Breast epithelium (tissue), 3 donors: Measurements from ENCODE around the gene ASB6.

Experiments
- POLR2A ChIP-seq: fragments of 450-650 bp; IDR thresholded peaks from one replicate; pipeline ENCODE4 v1.6.1; 2016; ENCODE audit warnings: antibody characterized with exemption, mild to moderate bottlenecking, moderate library complexity
- TF ChIP-seq, protein P1 (sequence below), 3 donors: fragments of 450-650 bp; IDR thresholded peaks; one replicate each; pipeline ENCODE4 v1.5.1; 2016 to 2017; ENCODE audit warnings: antibody characterized with exemption in 3 of 3, mild to moderate bottlenecking in 3 of 3, moderate library complexity in 3 of 3

DNA sequence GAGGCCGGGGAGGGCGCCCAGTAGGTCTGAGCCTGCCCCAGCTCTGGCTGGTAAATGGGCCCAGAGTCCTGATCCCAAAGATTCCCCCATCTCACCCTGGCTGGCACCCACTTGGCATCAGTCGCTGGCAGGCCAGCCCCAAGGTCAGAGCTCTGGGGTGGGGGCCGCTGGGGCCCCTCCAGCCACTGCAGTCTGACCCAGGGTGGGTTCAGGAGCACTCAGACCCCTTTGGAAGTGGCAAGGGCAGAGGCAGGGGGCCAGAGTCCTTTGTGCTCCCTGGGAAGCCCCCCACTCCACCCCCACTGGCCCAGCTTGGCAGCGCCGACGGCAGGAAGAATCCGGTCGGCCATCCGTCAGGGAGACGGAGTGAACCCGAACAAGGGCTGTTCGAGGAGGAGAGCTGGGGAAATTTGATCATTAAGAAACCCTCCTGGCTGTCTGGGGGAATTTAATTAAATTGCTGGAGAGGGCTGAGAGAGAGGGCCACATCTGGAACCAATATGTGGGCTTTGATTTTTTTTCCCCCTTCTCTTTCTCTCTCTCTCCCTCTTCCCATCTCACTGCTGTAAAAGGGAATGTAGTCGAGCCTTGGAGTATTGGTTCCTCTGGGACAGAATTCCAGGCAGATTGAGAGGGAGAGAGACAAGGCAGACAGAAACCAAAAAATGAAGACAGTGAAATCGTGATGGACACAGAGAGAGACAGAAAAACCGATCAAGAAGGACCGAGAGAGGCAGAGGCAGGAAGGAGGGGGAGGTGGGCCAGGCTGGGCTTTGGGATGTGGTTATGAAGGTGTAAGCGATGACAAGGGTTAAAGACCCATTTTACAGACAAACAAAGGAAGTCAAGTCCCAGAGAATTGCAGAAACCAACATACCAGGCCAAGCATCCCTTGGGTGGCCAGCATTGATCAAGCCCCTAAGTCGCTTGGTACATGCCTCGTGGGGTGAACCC is 8.1 kb upstream of the ASB6 start:
- TF ChIP-seq, protein P1, sequence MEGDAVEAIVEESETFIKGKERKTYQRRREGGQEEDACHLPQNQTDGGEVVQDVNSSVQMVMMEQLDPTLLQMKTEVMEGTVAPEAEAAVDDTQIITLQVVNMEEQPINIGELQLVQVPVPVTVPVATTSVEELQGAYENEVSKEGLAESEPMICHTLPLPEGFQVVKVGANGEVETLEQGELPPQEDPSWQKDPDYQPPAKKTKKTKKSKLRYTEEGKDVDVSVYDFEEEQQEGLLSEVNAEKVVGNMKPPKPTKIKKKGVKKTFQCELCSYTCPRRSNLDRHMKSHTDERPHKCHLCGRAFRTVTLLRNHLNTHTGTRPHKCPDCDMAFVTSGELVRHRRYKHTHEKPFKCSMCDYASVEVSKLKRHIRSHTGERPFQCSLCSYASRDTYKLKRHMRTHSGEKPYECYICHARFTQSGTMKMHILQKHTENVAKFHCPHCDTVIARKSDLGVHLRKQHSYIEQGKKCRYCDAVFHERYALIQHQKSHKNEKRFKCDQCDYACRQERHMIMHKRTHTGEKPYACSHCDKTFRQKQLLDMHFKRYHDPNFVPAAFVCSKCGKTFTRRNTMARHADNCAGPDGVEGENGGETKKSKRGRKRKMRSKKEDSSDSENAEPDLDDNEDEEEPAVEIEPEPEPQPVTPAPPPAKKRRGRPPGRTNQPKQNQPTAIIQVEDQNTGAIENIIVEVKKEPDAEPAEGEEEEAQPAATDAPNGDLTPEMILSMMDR (IDR thresholded peaks at IDR 0.05), result no peak
- no peak for TF ChIP-seq POLR2A
